BJ (cell line): ENCODE data around the gene MRAS. TPM values are rescaled to one million over a fixed set of nuclear protein-coding genes. Genes with fewer than 3 reads are reported as not detected.

Experiments
- CTCF ChIA-PET: fragments of 350-600 bp; formaldehyde crosslinking; extraction: SDS; loops from one replicate; lab custom pipeline; 2021; ENCODE audit warnings: antibody characterized with exemption, inconsistent platforms; lab: Yijun Ruan, JAX
- POLR2A ChIA-PET: fragments of 300-600 bp; sonication (Branson Sonifier 250); formaldehyde crosslinking; extraction: SDS; loops from one replicate; lab custom pipeline; 2021; ENCODE audit warnings: antibody characterized with exemption; lab: Charles Lee
- DNase-seq: peaks from one replicate; pipeline ENCODE4 v3.0.0-alpha.2; 2011; ENCODE audit warnings: low read depth
- H3K27me3 ChIP-seq: 2 replicates; pipeline ENCODE4 v1.6.0; 2011; ENCODE audit warnings: low read length; ENCODE audit not compliant: control insufficient read depth, insufficient read depth
- H3K36me3 ChIP-seq: 2 replicates; pipeline ENCODE4 v1.5.1; 2011; ENCODE audit warnings: low read length; ENCODE audit not compliant: control insufficient read depth, insufficient read depth
- H3K4me3 ChIP-seq: 2 replicates; pipeline ENCODE4 v1.5.1; 2011; ENCODE audit warnings: low read depth, mild to moderate bottlenecking, control low read depth, low read length
- polyA plus RNA-seq: library from polyadenylated mRNA; depleted of rRNA; stranded (reverse); fragments of >200 nt; gene quantifications from 2 replicates; pipeline ENCODE4 v1.2.3, GENCODE V29; 2011
- TF ChIP-seq, protein P1 (sequence below): IDR thresholded peaks from 2 replicates; pipeline ENCODE4 v1.5.1; 2011; ENCODE audit warnings: low read depth, mild to moderate bottlenecking, control low read depth, inconsistent platforms, low read length, moderate library complexity; ENCODE audit not compliant: insufficient read depth

MRAS gene
- polyA plus RNA-seq, 1 experiment: 99.8 TPM

DNA sequence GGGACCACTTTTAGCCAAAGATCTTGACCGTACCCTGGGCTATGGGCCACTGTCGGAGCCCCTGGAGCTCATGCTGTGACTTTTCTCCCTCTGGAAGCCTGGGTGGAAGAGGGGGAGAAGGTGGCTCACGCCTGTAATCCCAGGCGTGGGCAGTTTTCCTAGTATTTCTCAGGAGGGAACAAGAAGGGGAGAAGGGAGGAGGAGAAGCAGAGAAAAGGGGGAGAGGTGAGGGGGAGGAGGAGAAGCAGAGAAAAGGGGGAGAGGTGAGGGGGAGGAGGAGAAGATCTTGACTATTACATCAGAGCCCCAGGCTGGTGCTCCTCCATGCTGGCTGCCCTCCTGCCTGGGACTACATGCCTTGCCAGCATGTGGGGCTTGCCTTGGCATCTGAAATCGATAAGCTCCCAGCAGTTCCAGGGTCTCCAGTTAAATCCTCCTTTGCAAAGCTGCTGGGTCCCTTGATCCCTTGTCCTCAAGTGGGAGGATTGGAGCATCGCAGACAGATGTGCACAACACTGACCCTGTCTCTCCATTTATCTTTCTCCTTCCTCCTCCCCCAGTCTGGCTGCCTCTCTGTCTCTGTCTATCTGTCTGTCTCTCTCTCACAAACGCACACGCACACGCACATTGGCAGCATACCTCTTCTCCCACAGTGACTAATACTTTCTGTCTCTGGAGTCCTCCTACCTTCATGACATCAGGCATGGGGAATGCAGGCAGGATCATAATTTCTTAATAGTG, 41.6 kb downstream of the MRAS start:
- no peak overlapping the region for H3K4me3 ChIP-seq
- H3K27me3 ChIP-seq: no peaks in the 10 kb centered on the region
- ChIA-PET POLR2A (interaction anchor here (1.2 kb wide), 1 partner anchor 40 kb away, joined by 5 read pairs; no protein-coding TSS in a partner anchor), CTCF (interaction anchor here (0.6 to 1.7 kb wide), 7 partner anchors 16 to 898 kb away, joined by 3 to 7 read pairs (median 3); partner anchors contain the start of gene NME9)
- peak; percentile 87 for DNase-seq
- no peaks in the 10 kb centered on the region; the same call in 1 of the 2 replicates for H3K36me3 ChIP-seq
- TF ChIP-seq, protein P1, sequence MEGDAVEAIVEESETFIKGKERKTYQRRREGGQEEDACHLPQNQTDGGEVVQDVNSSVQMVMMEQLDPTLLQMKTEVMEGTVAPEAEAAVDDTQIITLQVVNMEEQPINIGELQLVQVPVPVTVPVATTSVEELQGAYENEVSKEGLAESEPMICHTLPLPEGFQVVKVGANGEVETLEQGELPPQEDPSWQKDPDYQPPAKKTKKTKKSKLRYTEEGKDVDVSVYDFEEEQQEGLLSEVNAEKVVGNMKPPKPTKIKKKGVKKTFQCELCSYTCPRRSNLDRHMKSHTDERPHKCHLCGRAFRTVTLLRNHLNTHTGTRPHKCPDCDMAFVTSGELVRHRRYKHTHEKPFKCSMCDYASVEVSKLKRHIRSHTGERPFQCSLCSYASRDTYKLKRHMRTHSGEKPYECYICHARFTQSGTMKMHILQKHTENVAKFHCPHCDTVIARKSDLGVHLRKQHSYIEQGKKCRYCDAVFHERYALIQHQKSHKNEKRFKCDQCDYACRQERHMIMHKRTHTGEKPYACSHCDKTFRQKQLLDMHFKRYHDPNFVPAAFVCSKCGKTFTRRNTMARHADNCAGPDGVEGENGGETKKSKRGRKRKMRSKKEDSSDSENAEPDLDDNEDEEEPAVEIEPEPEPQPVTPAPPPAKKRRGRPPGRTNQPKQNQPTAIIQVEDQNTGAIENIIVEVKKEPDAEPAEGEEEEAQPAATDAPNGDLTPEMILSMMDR: no peak

DNA sequence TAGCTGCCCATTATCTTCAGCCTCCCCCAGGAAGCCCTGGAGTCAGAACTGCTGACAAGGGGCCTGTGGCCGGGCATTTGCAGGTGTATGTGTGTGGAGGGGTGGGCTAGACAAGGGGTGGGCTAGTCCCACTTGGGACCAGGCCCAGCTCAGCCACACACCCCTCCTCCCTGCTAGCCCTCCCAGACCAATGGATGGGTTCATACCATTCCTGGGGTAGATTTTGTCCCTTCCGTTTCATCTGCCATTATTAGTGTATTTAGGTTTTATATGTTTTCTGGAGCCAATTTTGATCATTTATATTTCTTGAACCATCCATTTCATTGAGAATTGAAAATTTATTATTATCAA, 42.2 kb downstream of the MRAS start:
- TF ChIP-seq, protein P1: no peak
- CTCF ChIA-PET: interaction anchor here (1.4 to 1.7 kb wide), 3 partner anchors 27 to 61 kb away, joined by 3 to 7 read pairs (median 6); partner anchors contain the start of gene NME9

DNA sequence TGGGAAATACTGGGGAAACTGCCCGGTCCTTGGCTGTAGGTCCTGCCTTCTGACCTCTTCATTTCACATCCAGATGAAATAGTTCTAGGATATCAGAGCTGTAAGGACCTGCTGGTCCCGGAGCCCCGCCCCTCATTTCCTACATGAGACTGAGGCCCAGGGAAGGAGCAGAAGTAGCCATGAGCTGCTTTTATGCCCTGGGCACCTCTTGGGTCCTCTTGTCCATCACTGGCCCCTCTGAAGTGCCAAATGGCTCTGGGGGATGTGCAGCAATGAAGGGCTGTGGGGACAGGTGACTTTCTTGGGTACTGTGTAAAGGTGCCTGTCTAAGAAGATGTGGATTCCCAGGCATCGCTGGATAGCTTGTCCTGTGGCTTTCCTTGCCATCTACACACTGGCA, 45.8 kb downstream of the MRAS start:
- no peak overlapping the region for H3K4me3 ChIP-seq
- CTCF ChIA-PET: no interaction called here
- POLR2A ChIA-PET: no interaction called here
- no peak for DNase-seq
- peaks cover 4% of the 10 kb centered on the region for H3K36me3 ChIP-seq
- TF ChIP-seq, protein P1: no peak
- H3K27me3 ChIP-seq: no peaks in the 10 kb centered on the region

More for the DNA sequence above, 42.2 kb downstream of the MRAS start:
- no peaks in the 10 kb centered on the region; the same call in 1 of the 2 replicates for H3K36me3 ChIP-seq
- POLR2A ChIA-PET: interaction anchor here (1.2 kb wide), 1 partner anchor 40 kb away, joined by 5 read pairs; no protein-coding TSS in a partner anchor
- no peak overlapping the region for H3K4me3 ChIP-seq
- DNase-seq: no peak
- H3K27me3 ChIP-seq: no peaks in the 10 kb centered on the region

DNA sequence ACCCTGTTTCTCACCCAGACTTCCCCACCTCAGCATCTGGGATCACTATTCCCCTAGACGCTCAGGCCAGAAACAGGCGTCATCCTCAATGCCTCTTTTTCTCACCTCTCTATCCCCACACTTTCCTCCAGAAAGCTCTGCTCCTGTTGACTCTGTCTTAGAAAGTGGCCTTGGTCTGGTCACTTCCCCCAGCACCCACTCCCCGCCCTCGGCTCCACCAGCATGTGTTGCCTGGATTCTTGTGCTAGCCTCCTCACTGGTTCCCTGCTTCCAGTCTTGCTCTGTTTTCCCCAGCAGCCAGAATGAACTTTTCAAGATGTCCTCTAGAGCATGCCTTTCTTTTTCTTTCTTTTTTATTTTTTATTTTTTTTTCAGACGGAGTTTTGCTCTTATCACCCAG, 46.3 kb downstream of the MRAS start:
- TF ChIP-seq, protein P1: no peak

More for the DNA sequence above, 46.3 kb downstream of the MRAS start:
- H3K4me3 ChIP-seq: no peak overlapping the region
- CTCF ChIA-PET: no interaction called here
- H3K27me3 ChIP-seq: no peaks in the 10 kb centered on the region
- peaks cover 6% of the 10 kb centered on the region for H3K36me3 ChIP-seq
- DNase-seq: no peak
- POLR2A ChIA-PET: no interaction called here
